HL-60 (cell line): Measurements from ENCODE around the gene OPN3.

Source experiments
- DNase-seq, 2 experiments: peaks; one replicate each; pipeline ENCODE4 v3.0.0-alpha.2; 2010 to 2020; ENCODE audit warnings: low read depth in 1 of 2, low spot score in 1 of 2
- H3K27ac ChIP-seq: fragments of 250-450 bp; sonication (Bioruptor Pico); replicated peaks from 2 replicates; pipeline ENCODE4 v1.5.1; 2020; ENCODE audit warnings: mild to moderate bottlenecking, moderate library complexity
- H3K27me3 ChIP-seq: fragments of 250-450 bp; sonication (Bioruptor Pico); 2 replicates; pipeline ENCODE4 v1.5.1; 2021; ENCODE audit warnings: mild to moderate bottlenecking, moderate library complexity; ENCODE audit not compliant: insufficient read depth, poor library complexity, severe bottlenecking
- H3K4me3 ChIP-seq: replicated peaks from 2 replicates; pipeline ENCODE4 v1.5.1; 2011; ENCODE audit warnings: mild to moderate bottlenecking, control low read depth, low read length; ENCODE audit not compliant: insufficient read depth
- GABPA ChIP-seq: IDR thresholded peaks from 2 replicates; pipeline ENCODE4 v1.6.1; 2012; ENCODE audit warnings: low read depth
- POLR2AphosphoS5 ChIP-seq: IDR thresholded peaks from 2 replicates; pipeline ENCODE4 v1.6.1; 2012; ENCODE audit warnings: low read depth
- REST ChIP-seq: IDR thresholded peaks from 2 replicates; pipeline ENCODE4 v1.6.1; 2012; ENCODE audit warnings: low read depth; ENCODE audit not compliant: insufficient replicate concordance
- SPI1 ChIP-seq: IDR thresholded peaks from 2 replicates; pipeline ENCODE4 v1.6.1; 2012; ENCODE audit warnings: low read depth, mild to moderate bottlenecking, borderline replicate concordance
- TF ChIP-seq, protein P1 (sequence below): IDR thresholded peaks from one replicate; pipeline ENCODE4 v1.5.1; 2011; ENCODE audit warnings: low read length, control low read depth, inconsistent platforms; ENCODE audit not compliant: insufficient read depth

Gene OPN3

DNA sequence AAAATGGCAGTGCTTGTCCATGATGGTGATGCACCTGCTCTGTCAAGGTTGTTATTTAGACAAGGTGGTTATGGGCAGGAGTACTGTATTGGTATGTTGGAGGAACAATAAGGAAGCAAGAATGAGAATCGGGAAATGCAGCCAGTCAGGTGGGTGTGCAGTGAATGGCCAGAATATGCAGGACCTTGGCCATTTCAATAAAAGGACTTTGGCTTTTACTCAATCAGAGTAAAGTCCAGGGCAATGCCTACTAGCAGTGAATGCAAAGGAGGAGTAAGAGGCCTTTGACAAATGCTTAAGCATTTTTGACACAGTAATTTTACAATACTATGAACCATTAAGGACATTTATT is 2.4 kb upstream of the OPN3 start:
- no peak overlapping the region for H3K4me3 ChIP-seq
- H3K27ac ChIP-seq: no peak overlapping the region
- no peaks in the 10 kb centered on the region for H3K27me3 ChIP-seq
- TF ChIP-seq POLR2AphosphoS5 (no peak), SPI1 (no peak), REST (no peak), GABPA (no peak)
- TF ChIP-seq, protein P1, sequence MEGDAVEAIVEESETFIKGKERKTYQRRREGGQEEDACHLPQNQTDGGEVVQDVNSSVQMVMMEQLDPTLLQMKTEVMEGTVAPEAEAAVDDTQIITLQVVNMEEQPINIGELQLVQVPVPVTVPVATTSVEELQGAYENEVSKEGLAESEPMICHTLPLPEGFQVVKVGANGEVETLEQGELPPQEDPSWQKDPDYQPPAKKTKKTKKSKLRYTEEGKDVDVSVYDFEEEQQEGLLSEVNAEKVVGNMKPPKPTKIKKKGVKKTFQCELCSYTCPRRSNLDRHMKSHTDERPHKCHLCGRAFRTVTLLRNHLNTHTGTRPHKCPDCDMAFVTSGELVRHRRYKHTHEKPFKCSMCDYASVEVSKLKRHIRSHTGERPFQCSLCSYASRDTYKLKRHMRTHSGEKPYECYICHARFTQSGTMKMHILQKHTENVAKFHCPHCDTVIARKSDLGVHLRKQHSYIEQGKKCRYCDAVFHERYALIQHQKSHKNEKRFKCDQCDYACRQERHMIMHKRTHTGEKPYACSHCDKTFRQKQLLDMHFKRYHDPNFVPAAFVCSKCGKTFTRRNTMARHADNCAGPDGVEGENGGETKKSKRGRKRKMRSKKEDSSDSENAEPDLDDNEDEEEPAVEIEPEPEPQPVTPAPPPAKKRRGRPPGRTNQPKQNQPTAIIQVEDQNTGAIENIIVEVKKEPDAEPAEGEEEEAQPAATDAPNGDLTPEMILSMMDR: no peak
- DNase-seq: no peak

- no peak for DNase-seq
- H3K27ac ChIP-seq: no peak overlapping the region
- TF ChIP-seq GABPA: no peak
- TF ChIP-seq SPI1: no peak
- no peak for TF ChIP-seq POLR2AphosphoS5
- no peak for TF ChIP-seq REST
- TF ChIP-seq, protein P1: no peak
- H3K4me3 ChIP-seq: no peak overlapping the region
- no peaks in the 10 kb centered on the region for H3K27me3 ChIP-seq
Observed at GRCh38 chr1:241641773-241642592, 1.8 kb upstream of the OPN3 start.

DNA sequence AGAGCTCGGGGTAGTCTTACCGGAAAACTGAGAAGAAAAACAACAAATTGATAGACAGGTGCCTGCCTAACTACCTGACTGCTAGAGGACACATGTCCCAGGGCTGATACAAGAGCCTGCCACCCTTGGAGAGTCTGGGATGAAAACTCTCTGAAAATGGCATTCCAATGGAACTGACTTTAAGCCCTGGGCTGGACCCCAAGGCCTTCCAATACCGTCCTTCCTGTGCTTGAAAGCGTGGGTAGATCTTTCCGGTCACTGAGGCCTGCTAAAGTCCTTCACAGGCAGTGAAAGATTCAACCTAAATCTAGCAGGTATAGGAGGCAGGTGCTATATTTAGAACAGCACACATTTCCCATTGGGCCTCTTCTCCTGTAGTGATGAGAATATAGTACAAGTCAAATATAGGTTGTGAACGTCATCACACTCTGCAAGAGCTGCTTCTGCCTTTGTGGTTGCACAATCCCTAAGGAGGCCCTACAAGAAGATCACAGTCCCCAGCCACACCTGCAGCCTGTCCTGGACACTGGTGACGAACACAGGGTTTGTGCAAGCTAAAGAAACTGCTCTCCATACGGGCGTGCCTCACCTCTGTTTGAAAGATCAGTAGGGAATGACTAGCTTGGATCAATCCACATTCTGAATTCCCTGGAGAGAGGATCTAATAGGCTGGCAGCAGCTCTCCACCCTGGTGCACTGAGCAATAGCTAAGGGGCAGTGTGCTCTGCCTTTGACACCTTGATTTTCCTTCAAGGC is 876 bp upstream of the OPN3 start:
- DNase-seq: peak; percentile 67 to 75
- H3K4me3 ChIP-seq: no peak overlapping the region

More for the DNA sequence above, 876 bp upstream of the OPN3 start:
- Histone ChIP-seq H3K27ac (peak overlapping the region; percentile 47), H3K27me3 (no peaks in the 10 kb centered on the region)
- TF ChIP-seq SPI1: no peak
- TF ChIP-seq REST: no peak
- no peak for TF ChIP-seq GABPA
- no peak for TF ChIP-seq POLR2AphosphoS5
- TF ChIP-seq, protein P1: no peak
